HAP-1 (cell line): ENCODE measurements around the gene PTTG1IP.
A peak's percentile ranks its signal among the peaks of the same experiment; 100 is the strongest.
"Not testable (repeated sequence)": the region's sequence is repeated elsewhere in the genome, so short reads cannot be mapped to it uniquely, and the experiment has no call there.

Experiments used
- DNase-seq, 2 experiments: peaks; one replicate each; pipeline ENCODE4 v3.0.0-alpha.2; 2016 to 2020; ENCODE audit warnings: low spot score in 2 of 2
- H3K27me3 ChIP-seq: fragments of 250-450 bp; sonication (Bioruptor Pico); 2 replicates; pipeline ENCODE4 v1.5.1; 2020; ENCODE audit warnings: low read depth, mild to moderate bottlenecking, moderate library complexity
- H3K36me3 ChIP-seq: fragments of 250-450 bp; sonication (Bioruptor Pico); replicated peaks from 2 replicates; pipeline ENCODE4 v1.5.1; 2020; ENCODE audit warnings: mild to moderate bottlenecking
- H3K4me1 ChIP-seq: fragments of 250-450 bp; sonication (Bioruptor Pico); 2 replicates; pipeline ENCODE4 v1.5.1; 2020; ENCODE audit warnings: mild to moderate bottlenecking
- H3K4me3 ChIP-seq: fragments of 250-450 bp; sonication (Bioruptor Pico); 2 replicates; pipeline ENCODE4 v1.5.1; 2020; ENCODE audit warnings: mild to moderate bottlenecking, moderate library complexity
- H3K9me3 ChIP-seq: fragments of 250-450 bp; sonication (Bioruptor Pico); 2 replicates; pipeline ENCODE4 v1.5.1; 2020; ENCODE audit warnings: mild to moderate bottlenecking, moderate library complexity
- in situ Hi-C: fragments of 300-500 bp; cut with MboI; formaldehyde crosslinking; loops from 3 replicates; pipeline ENCODE4 v1.14.3; 2020; ENCODE audit warnings: low sequenced_read_pairs, inconsistent platforms, mixed read lengths

The PTTG1IP gene

DNA sequence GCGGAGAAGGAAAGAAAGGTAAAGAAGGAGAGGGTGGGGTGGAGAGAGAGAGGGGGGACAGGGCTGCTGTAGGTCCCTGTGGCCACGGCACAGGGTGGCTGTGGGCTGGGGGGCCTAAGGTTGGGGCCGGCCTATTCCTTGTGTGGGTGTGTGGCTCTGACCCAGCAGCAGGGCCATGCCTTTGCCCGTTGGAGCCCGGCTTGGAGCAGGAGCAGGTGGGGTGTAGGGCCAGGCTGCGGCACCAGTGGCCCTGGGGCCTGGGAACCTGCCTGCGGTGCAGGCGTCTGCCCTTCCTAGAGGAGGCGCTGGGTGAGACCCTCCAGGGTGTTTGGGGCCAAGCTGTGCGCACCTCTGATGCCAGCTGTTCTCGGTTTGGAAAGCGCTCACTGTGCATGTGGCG, 36.0 kb downstream of the PTTG1IP start:
- no peak for DNase-seq
- in situ Hi-C loops, result no loop called here
- peaks cover 3% of the 10 kb centered on the region; the same call in 1 of the 2 replicates for H3K27me3 ChIP-seq
- no peaks in the 10 kb centered on the region for H3K4me1 ChIP-seq
- no peak overlapping the region for H3K4me3 ChIP-seq
- no peaks in the 10 kb centered on the region for H3K36me3 ChIP-seq
- H3K9me3 ChIP-seq, result no peaks in the 10 kb centered on the region

DNA sequence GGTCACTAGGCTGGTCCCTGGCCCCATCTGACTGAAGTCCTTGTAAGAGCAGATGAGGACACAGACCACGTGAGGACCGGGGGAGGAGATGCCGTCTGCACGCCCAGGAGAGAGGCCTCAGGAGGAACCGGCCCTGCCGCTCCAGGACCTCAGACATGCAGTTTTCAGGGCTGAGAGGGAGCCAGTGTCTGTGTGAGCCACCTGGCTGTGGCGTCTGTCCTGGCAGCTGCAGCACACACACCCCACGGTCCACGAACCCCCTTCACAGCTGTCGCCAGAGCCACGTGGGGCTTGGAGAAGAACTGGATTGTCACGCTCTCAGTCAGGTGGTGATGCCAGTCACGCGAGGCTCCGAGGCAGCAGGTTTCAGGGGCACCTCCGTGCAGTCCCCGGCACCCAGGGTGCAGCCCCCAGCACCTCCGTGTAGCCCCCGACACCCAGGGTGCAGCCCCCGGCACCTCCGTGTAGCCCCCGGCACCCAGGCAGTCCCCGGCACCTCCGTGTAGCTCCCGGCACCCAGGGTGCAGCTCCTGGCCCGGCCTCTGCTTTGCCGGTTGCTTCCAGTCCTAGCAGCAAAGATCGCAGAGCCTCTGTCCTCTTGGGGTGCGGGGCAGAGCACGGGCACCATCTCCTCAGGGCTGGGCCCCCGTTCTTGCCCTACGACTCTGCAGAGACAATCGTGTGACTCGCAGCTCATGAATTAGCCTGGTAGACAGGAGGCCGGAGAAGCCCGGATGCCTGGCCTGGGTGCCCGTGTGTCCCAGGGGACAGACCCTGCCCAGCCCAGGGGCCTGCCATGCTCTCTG, 36.6 kb downstream of the PTTG1IP start:
- in situ Hi-C loops, result no loop called here
- Histone ChIP-seq H3K27me3 (0 out of 2 replicates have a peak, but pooled peaks cover 3% of the 10 kb centered on the region), H3K4me3 (no peak overlapping the region), H3K9me3 (no peaks in the 10 kb centered on the region), H3K4me1 (no peaks in the 10 kb centered on the region), H3K36me3 (no peaks in the 10 kb centered on the region)
- DNase-seq, result peak in 1 of 2 experiments; percentile 22

DNA sequence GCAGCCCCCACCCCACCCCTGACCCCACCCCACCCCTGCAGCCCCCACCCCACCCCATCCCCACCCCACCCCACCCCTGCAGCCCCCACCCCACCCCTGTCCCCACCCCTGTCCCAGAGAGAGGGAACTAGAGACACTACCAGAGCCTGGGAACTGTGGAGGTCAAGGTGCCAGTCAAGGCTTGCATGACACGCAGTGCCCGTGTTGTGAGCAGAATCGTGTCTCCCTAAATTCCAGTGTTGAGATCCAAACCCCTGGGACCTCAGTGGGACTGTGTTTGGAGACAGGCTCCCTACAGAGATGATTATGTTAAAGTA, 37.2 kb downstream of the PTTG1IP start:
- H3K36me3 ChIP-seq, result no peaks in the 10 kb centered on the region
- DNase-seq, result no peak

DNA sequence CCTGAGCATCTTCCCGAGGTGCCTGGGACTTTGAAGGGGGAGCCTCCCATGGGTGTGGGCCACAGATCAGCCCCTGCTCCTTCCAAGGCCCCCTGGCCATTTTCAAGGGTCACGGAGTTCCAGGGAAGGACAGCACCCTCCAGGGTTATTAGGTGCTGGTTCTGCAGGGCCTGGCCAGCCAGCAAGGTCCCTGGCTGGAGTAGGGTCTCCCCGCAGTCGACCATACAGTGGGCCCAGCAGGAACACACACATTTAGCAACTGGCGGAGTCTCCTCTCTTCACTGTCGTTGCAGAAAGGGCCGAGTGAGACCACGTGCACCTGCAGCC, 37.9 kb downstream of the PTTG1IP start:
- Histone ChIP-seq H3K9me3 (no peaks in the 10 kb centered on the region; the same call in 1 of the 2 replicates), H3K36me3 (no peaks in the 10 kb centered on the region), H3K27me3 (no peaks in the 10 kb centered on the region), H3K4me1 (no peaks in the 10 kb centered on the region), H3K4me3 (no peak overlapping the region)
- no peak for DNase-seq
- in situ Hi-C loops, result no loop called here

More for the DNA sequence above, 37.2 kb downstream of the PTTG1IP start:
- in situ Hi-C loops, result no loop called here
- Histone ChIP-seq H3K9me3 (no peaks in the 10 kb centered on the region), H3K4me1 (no peaks in the 10 kb centered on the region), H3K27me3 (no peaks in the 10 kb centered on the region), H3K4me3 (no peak overlapping the region)

DNA sequence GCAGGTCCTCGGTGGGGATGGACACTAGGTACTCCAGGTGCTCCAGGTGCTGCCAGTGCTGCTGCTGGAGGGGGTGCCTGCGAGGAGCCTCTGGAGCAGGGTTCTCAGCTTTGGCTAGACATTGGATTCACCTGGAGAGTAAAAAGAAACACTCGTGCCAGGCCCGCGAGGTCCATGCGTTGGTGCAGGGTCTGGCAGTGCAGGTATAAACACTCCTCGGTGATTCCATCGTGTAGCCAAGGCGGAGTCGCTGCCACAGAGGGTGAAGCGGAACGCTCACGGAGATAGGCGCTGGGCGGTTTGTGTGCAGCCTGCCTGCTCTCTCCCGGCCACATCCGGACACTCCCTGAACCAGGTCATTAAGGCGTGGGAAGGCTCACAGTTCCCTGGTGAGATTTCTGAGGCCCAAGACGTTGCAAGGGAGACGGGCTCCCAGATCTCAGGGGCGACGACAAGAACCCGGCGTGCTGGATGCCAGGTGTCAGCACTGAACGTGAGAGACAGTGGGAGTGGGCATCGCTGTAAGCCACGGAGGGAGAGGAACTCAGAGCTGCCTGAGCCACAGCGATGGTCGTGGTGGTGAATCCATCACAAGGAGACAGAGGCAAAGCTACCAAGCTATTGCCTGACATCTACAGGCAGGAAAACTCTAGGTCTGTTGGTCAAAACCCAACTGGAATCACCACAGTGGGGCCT, 38.4 kb downstream of the PTTG1IP start:
- no peaks in the 10 kb centered on the region; the same call in none of the 2 replicates for H3K9me3 ChIP-seq

DNA sequence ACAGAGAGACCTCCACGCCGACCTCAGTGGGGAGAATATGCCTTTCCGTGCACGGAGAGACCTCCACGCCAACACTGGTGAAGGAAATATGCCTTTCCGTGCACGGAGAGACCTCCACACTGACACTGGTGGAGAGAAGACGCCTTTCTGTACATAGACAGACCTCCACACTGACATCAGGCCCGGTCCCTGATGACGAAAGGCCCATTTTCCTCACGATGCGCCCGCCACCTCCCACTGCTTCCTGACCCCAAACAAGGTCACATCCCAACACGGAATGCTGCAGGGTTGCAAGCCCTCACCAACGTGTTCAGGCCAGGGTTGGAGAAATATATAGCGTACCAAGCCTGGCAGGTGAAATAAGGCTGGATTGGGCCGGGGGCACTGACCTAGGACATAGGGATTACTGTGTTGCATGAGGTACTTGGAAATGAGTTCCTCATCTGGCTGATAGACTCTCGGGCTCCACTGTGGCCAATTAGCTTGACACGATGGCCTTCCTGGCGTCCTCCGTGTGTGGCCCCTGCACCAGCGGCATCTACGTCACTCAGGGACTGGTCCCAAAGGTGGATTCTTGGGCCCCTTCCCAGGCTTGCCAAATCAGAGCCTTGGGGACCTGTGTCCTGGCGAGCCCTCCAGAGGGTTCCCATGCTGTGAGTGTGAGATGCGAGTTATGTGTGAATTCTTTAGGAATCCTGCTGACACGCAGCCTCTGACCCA, 39.1 kb downstream of the PTTG1IP start:
- H3K9me3 ChIP-seq, result no peaks in the 10 kb centered on the region; the same call in none of the 2 replicates
- H3K36me3 ChIP-seq, result no peaks in the 10 kb centered on the region
- in situ Hi-C loops, result no loop called here
- no peaks in the 10 kb centered on the region for H3K4me1 ChIP-seq
- no peaks in the 10 kb centered on the region for H3K27me3 ChIP-seq
- no peak overlapping the region for H3K4me3 ChIP-seq
- DNase-seq, result no peak

More for the DNA sequence above, 38.4 kb downstream of the PTTG1IP start:
- no peaks in the 10 kb centered on the region for H3K4me1 ChIP-seq
- H3K4me3 ChIP-seq, result no peak overlapping the region
- DNase-seq, result no peak
- in situ Hi-C loops, result no loop called here
- no peaks in the 10 kb centered on the region for H3K36me3 ChIP-seq
- H3K27me3 ChIP-seq, result no peaks in the 10 kb centered on the region

DNA sequence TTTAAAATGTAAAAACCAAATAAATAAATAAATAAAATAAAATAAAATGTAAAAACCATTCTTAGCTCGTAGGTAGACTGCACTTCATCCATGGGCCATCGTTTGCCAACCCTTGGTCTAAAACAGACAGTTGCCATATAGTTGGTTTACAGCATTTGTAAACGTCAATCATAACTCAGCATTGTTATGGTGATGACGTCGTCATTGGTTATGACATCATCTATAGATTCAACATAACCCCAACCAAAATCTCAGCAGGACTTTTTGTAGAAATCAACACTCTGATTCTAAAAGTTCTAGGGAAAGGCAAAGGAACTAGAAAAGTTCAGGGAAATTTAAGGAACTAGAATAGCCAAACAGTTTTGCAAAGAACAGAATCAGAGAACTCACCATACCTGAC, 39.8 kb downstream of the PTTG1IP start:
- no peaks in the 10 kb centered on the region for H3K36me3 ChIP-seq
- no peaks in the 10 kb centered on the region for H3K27me3 ChIP-seq
- in situ Hi-C loops, result no loop called here
- H3K4me1 ChIP-seq, result no peaks in the 10 kb centered on the region
- H3K4me3 ChIP-seq, result no peak overlapping the region
- DNase-seq, result no peak
- H3K9me3 ChIP-seq, result peaks cover 2% of the 10 kb centered on the region

DNA sequence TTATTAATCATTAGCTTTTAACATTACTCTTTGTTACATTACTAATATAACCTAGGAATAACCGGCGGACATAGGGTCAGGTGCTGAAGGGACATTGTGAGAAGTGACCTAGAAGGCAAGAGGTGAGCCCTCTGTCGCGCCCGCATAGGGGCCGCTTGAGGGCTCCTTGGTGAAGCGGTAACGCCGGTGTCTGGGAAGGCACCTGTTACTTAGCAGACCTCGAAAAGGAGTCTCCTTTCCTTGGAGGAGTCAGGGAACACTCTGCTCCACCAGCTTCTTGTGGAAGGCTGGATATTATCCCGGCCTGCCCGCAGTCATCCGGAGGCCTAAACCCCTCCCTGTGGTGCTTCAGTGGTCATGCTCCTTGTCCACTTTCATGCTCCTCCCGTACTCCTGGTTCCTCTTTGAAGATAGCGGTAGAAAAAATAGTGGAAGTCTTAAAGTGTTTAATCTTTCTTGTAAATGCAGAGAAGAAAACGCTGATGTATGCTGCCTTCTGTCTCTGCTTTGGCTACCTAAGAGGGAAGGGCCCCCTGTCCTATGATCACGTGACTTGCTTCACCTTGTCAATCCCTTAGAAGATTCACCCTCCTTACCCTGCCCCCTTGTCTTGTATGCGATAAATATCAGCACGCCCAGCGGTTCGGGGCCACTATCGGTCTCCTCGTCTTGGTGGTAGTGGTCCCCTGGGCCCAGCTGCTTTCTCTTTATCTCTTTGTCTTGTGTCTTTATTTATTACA, 40.8 kb downstream of the PTTG1IP start:
- H3K27me3 ChIP-seq, H3K36me3 ChIP-seq, H3K4me3 ChIP-seq, DNase-seq, H3K4me1 ChIP-seq, in situ Hi-C loops, H3K9me3 ChIP-seq: not testable (repeated sequence)

DNA sequence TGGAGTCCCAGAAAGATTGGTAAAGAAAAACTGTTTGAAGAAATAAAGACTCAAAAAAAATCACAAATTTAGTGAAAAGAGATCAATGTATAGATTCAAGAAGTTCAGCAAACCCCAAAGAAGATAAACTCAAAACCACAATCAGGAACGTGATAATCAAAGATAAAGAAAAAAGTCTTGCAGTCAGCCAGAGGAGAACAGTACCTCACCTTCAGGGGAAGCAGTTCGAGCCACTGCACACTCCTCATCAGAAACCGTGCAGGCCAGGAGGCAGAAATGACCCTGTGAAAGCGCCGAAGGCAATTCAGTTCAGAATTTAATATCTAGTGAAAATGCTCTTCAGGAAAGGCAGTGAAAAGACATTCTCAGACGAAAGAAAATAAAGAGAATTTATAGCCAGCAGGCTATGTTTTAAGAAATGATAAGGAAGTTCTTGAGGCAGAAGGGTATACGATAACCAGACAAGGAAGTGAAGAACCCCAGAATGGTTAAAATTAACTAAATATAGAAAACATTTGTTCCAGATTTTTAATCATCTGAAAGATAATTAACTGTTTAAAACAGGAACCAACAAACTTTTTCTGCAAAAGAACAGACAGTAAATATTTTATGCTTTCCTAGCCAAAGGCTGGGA, 42.1 kb downstream of the PTTG1IP start:
- in situ Hi-C loops, result no loop called here
- H3K36me3 ChIP-seq, result no peaks in the 10 kb centered on the region
- no peak for DNase-seq
- H3K27me3 ChIP-seq, result no peaks in the 10 kb centered on the region
- no peaks in the 10 kb centered on the region for H3K4me1 ChIP-seq
- peaks cover 2% of the 10 kb centered on the region for H3K9me3 ChIP-seq
- H3K4me3 ChIP-seq, result no peak overlapping the region

DNA sequence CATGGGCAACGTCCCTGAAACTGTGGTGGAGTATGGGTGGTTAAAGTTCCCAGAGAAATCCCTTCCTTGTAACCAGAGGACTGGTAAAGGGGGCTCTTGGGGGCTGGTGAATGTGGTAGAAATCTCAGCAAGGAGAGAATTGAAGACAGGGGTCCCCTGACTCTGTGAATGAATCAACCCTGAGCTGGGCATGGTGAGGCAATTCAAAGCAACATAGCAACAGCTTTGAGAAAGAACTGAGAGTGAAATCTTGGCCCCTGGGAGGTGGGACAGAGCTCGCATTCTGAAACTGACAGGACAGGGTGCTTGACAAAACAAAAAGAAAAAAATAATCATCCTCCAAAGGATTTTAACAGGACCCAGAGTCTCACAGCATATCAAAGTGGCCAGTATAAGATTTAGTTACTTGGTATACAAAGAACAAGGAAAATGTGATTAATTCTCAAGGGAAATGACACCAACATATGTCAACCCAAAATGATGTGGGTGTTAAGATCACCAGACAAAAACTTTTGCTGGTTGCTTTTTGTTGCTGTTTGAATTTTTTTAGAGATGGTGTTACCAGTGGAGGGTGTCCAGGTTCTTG, 43.9 kb downstream of the PTTG1IP start:
- H3K4me1 ChIP-seq, result no peaks in the 10 kb centered on the region
- H3K27me3 ChIP-seq, result no peaks in the 10 kb centered on the region
- no peak for DNase-seq
- in situ Hi-C loops, result no loop called here
- no peaks in the 10 kb centered on the region for H3K36me3 ChIP-seq
- peaks cover 4% of the 10 kb centered on the region for H3K9me3 ChIP-seq
- no peak overlapping the region for H3K4me3 ChIP-seq

DNA sequence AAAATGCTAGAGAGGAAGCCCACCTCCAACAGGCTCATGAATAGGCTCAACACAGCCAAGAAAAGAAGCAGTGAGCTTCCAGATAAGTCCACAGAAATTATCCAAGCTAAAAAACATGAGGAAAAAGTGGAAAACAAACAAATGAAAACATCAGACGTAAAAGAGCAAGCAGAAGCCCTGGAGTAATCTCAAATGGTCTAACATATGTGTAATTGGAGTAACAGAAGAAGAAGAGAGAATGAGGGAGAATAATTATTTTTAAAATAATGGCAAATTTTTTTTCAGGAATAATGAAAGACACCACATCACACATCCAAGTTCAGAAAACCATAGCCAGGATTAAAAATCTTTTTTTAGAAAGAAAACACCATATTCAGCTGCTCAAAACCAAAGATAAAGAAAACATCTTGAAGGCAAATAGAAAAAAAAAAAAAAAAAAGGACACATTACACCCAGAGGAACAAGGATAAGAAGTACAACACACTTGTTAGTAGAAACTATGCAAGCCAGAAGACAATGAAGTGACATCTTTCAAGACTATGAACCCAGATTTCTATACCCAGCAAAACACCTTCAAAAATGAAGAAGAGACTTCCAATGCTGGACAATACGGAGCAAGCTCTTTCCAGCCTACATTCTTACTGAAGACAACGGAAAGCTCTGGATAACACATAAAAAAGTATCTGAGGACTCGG, 45.0 kb downstream of the PTTG1IP start:
- peaks cover 5% of the 10 kb centered on the region for H3K9me3 ChIP-seq
- H3K4me1 ChIP-seq, result no peaks in the 10 kb centered on the region
- in situ Hi-C loops, result no loop called here
- no peak overlapping the region for H3K4me3 ChIP-seq
- no peak for DNase-seq
- no peaks in the 10 kb centered on the region for H3K36me3 ChIP-seq
- H3K27me3 ChIP-seq, result no peaks in the 10 kb centered on the region

DNA sequence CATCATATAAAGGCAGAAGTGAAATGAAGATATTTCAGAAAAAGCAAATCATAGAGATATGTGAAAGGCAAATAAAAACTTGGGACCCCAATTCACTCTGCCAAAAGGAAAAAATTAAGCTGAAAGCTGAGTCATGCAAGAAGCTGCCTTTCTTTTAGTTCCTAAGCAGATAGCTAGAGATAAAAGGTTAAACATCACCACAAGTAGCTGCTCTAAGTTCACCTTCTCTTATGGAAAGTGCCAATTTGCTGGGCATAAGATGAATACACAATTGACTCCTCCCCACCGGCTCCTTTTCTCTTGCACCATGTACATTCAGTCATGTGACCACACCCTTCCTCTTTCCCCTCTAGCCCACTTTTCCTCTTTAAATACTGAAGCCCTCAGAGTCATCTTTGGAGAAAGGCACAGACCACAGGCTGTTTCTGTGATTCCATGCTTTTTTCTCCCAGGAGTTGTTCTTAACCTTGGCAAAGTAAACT, 50.3 kb downstream of the PTTG1IP start:
- peaks cover 19% of the 10 kb centered on the region for H3K9me3 ChIP-seq
- DNase-seq, result no peak
- no peaks in the 10 kb centered on the region for H3K27me3 ChIP-seq
- H3K4me3 ChIP-seq, result no peak overlapping the region
- in situ Hi-C loops, result no loop called here
- H3K4me1 ChIP-seq, result no peaks in the 10 kb centered on the region
- no peaks in the 10 kb centered on the region for H3K36me3 ChIP-seq
